ENCODE measurements around the gene TLE1.

Gene TLE1

GRCh38 chr9:81548911-81549310, 140.4 kb downstream of the TLE1 start:
- H3K4me3 ChIP-seq (replicated peaks; ENCODE audit: low read depth, low read length): no peak overlapping the region
- no peak for TF ChIP-seq CTCF (IDR thresholded peaks at IDR 0.05; ENCODE audit: low read length, missing control alignments)
- no peak for DNase-seq (ENCODE audit: low read depth)

GRCh38 chr9:81546489-81546888, 142.9 kb downstream of the TLE1 start:
- no peak for TF ChIP-seq CTCF (IDR thresholded peaks at IDR 0.05; ENCODE audit: low read length, missing control alignments)
- DNase-seq (ENCODE audit: low read depth): no peak
- H3K4me3 ChIP-seq (replicated peaks; ENCODE audit: low read depth, low read length): no peak overlapping the region

GRCh38 chr9:81543695-81544094, 145.7 kb downstream of the TLE1 start:
- H3K4me3 ChIP-seq (replicated peaks; ENCODE audit: low read depth, low read length): no peak overlapping the region
- DNase-seq (ENCODE audit: low read depth): no peak
- TF ChIP-seq CTCF (IDR thresholded peaks at IDR 0.05; ENCODE audit: low read length, missing control alignments): no peak

GRCh38 chr9:81542118-81542889, 147.0 kb downstream of the TLE1 start:
- DNase-seq (ENCODE audit: low read depth): no peak
- TF ChIP-seq CTCF (IDR thresholded peaks at IDR 0.05; ENCODE audit: low read length, missing control alignments): no peak
- H3K4me3 ChIP-seq (replicated peaks; ENCODE audit: low read depth, low read length): no peak overlapping the region

GRCh38 chr9:81540142-81540710, 149.1 kb downstream of the TLE1 start:
- H3K4me3 ChIP-seq (replicated peaks; ENCODE audit: low read depth, low read length): no peak overlapping the region
- TF ChIP-seq CTCF (IDR thresholded peaks at IDR 0.05; ENCODE audit: low read length, missing control alignments): no peak
- DNase-seq (ENCODE audit: low read depth): no peak

- no peak for DNase-seq (ENCODE audit: low read depth)
- no peak for TF ChIP-seq CTCF (IDR thresholded peaks at IDR 0.05; ENCODE audit: low read length, missing control alignments)
- H3K4me3 ChIP-seq (replicated peaks; ENCODE audit: low read depth, low read length): no peak overlapping the region
Observed at GRCh38 chr9:81539317-81539716, 150.0 kb downstream of the TLE1 start.

- DNase-seq (ENCODE audit: low read depth): no peak
- H3K4me3 ChIP-seq (replicated peaks; ENCODE audit: low read depth, low read length): no peak overlapping the region
- no peak for TF ChIP-seq CTCF (IDR thresholded peaks at IDR 0.05; ENCODE audit: low read length, missing control alignments)
Observed at GRCh38 chr9:81538890-81539289, 150.5 kb downstream of the TLE1 start.
